GM19099 (cell line): ENCODE results near the gene PITPNM3.

Experiments
- POLR2A ChIP-seq: IDR thresholded peaks from 3 replicates; pipeline ENCODE4 v1.6.1; 2011; ENCODE audit warnings: low read depth; ENCODE audit not compliant: insufficient read length; ENCODE audit errors: extremely low read depth

Gene PITPNM3

GRCh38 chr17:6443692-6444570, 112.4 kb downstream of the PITPNM3 start, which contains the start of gene PIMREG:
PIMREG (plus strand) TSS chr17:6444455; CDS start chr17:6445111, 656 bp downstream.
- peak; percentile 82 for TF ChIP-seq POLR2A

- TF ChIP-seq POLR2A = no peak
Observed at GRCh38 chr17:6442775-6443174, 113.6 kb downstream of the PITPNM3 start.

- TF ChIP-seq POLR2A = no peak
Observed at GRCh38 chr17:6439951-6440350, 116.4 kb downstream of the PITPNM3 start.

GRCh38 chr17:6437956-6438355, 118.4 kb downstream of the PITPNM3 start:
- TF ChIP-seq POLR2A = no peak

GRCh38 chr17:6437466-6437865, 118.9 kb downstream of the PITPNM3 start:
- no peak for TF ChIP-seq POLR2A

GRCh38 chr17:6435968-6436367, 120.4 kb downstream of the PITPNM3 start:
- no peak for TF ChIP-seq POLR2A

- TF ChIP-seq POLR2A = no peak
Observed at GRCh38 chr17:6435051-6435450, 121.3 kb downstream of the PITPNM3 start, which contains the start of gene AIPL1. AIPL1 (minus strand) TSS chr17:6435121; CDS start chr17:6435104, 17 bp downstream.

- TF ChIP-seq POLR2A = no peak
Observed at GRCh38 chr17:6430769-6431168, 125.6 kb downstream of the PITPNM3 start.

GRCh38 chr17:6429266-6429665, 127.1 kb downstream of the PITPNM3 start:
- TF ChIP-seq POLR2A = no peak

- no peak for TF ChIP-seq POLR2A
Observed at GRCh38 chr17:6428207-6428965, 128.0 kb downstream of the PITPNM3 start.

- no peak for TF ChIP-seq POLR2A
Observed at GRCh38 chr17:6427279-6427781, 129.0 kb downstream of the PITPNM3 start.

GRCh38 chr17:6426356-6427101, 129.8 kb downstream of the PITPNM3 start:
- no peak for TF ChIP-seq POLR2A

- no peak for TF ChIP-seq POLR2A
Observed at GRCh38 chr17:6425407-6425806, 130.9 kb downstream of the PITPNM3 start.

GRCh38 chr17:6423931-6424330, 132.4 kb downstream of the PITPNM3 start:
- TF ChIP-seq POLR2A = no peak
